Vagina (tissue), 2 donors: Measurements from ENCODE around the gene BTAF1. TPM values are rescaled to one million over a fixed set of nuclear protein-coding genes. Genes with fewer than 3 reads are reported as not detected.

Experiments used
- DNase-seq, 2 donors: peaks; one replicate each; pipeline ENCODE4 v3.0.0-alpha.2; 2017; ENCODE audit errors: extremely low spot score in 2 of 2
- H3K27ac ChIP-seq: fragments of 200-600 bp; sonication (generic); one replicate; pipeline ENCODE4 v1.5.1; 2019
- H3K27me3 ChIP-seq: fragments of 200-600 bp; sonication (generic); one replicate; pipeline ENCODE4 v1.5.1; 2019
- H3K36me3 ChIP-seq, 2 donors: fragments of 200-600 bp; sonication (generic); one replicate each; pipeline ENCODE4 v1.5.1; 2017 to 2019
- H3K4me1 ChIP-seq: fragments of 200-600 bp; sonication (generic); one replicate; pipeline ENCODE4 v1.5.1; 2019
- H3K4me3 ChIP-seq, 2 donors: fragments of 200-600 bp; sonication (generic); 1 replicate in 1 of 2; 2 replicates in 1 of 2; pipeline ENCODE4 v1.5.1; 2016 to 2019
- H3K9me3 ChIP-seq: fragments of 200-600 bp; sonication (generic); one replicate; pipeline ENCODE4 v1.5.1; 2019
- POLR2A ChIP-seq, 2 donors: fragments of 450-650 bp; IDR thresholded peaks; one replicate each; pipeline ENCODE4 v1.6.1; 2017; ENCODE audit warnings: antibody characterized with exemption in 2 of 2, mild to moderate bottlenecking in 2 of 2, moderate library complexity in 2 of 2
- POLR2AphosphoS5 ChIP-seq, 2 donors: sonication (generic); formaldehyde crosslinking; IDR thresholded peaks; one replicate each; pipeline ENCODE4 v1.9.0; 2017; ENCODE audit warnings: antibody characterized with exemption in 2 of 2, mild to moderate bottlenecking in 2 of 2, low read depth in 1 of 2; ENCODE audit not compliant: insufficient read depth in 1 of 2
- intact Hi-C: fragments of 100-400 bp; cut with DNase I; formaldehyde crosslinking; loops from one replicate; pipeline ENCODE4 v1.15.1; 2023
- total RNA-seq: library from RNA; depleted of rRNA; stranded (reverse); fragments of >200 nt; gene quantifications from one replicate; pipeline ENCODE4 v1.2.3, GENCODE V29; 2016
- TF ChIP-seq, protein P1 (sequence below), 3 experiments: fragments of 450-650 bp in 2 of 3; fragments of 200-600 bp in 1 of 3; sonication (generic) in 1 of 3; IDR thresholded peaks; one replicate each; pipeline ENCODE4 v1.5.1; 2017 to 2019; ENCODE audit warnings: antibody characterized with exemption in 3 of 3, mild to moderate bottlenecking in 2 of 3, moderate library complexity in 2 of 3

BTAF1 gene
- total RNA-seq, 1 donor from 2014 or later: 41.0 TPM

DNA sequence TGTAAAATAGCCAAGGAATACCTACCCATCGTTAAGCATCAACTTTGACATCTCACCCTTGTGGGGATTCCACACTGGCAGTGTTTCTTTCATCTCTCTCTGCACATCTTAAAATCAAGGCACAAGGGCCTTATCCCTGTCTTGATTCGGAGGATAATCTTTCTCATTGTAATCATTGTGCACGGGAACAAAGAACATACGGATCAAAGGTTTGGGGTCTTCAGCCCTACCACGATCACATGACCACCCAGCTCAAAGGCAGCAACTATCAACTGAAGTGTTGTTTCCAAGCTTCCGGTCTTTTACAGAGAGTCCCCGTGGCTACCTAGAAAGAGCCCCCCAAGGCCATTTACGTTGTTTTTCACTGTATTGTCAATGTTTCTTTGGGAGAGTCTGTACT lies 26.1 kb upstream of the BTAF1 start:
- H3K27ac ChIP-seq: no peak overlapping the region
- DNase-seq: no peak
- no peaks in the 10 kb centered on the region for H3K4me1 ChIP-seq
- no peaks in the 10 kb centered on the region for H3K27me3 ChIP-seq
- H3K4me3 ChIP-seq: no peak overlapping the region
- no peaks in the 10 kb centered on the region for H3K9me3 ChIP-seq
- intact Hi-C loops: no loop called here
- TF ChIP-seq POLR2A (IDR thresholded peaks at IDR 0.05) (no peak), POLR2AphosphoS5 (IDR thresholded peaks at IDR 0.05; ENCODE audit: insufficient read depth in 1 of 2, low read depth in 1 of 2) (no peak)
- TF ChIP-seq, protein P1, sequence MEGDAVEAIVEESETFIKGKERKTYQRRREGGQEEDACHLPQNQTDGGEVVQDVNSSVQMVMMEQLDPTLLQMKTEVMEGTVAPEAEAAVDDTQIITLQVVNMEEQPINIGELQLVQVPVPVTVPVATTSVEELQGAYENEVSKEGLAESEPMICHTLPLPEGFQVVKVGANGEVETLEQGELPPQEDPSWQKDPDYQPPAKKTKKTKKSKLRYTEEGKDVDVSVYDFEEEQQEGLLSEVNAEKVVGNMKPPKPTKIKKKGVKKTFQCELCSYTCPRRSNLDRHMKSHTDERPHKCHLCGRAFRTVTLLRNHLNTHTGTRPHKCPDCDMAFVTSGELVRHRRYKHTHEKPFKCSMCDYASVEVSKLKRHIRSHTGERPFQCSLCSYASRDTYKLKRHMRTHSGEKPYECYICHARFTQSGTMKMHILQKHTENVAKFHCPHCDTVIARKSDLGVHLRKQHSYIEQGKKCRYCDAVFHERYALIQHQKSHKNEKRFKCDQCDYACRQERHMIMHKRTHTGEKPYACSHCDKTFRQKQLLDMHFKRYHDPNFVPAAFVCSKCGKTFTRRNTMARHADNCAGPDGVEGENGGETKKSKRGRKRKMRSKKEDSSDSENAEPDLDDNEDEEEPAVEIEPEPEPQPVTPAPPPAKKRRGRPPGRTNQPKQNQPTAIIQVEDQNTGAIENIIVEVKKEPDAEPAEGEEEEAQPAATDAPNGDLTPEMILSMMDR (IDR thresholded peaks at IDR 0.05): no peak
- no peaks in the 10 kb centered on the region for H3K36me3 ChIP-seq

DNA sequence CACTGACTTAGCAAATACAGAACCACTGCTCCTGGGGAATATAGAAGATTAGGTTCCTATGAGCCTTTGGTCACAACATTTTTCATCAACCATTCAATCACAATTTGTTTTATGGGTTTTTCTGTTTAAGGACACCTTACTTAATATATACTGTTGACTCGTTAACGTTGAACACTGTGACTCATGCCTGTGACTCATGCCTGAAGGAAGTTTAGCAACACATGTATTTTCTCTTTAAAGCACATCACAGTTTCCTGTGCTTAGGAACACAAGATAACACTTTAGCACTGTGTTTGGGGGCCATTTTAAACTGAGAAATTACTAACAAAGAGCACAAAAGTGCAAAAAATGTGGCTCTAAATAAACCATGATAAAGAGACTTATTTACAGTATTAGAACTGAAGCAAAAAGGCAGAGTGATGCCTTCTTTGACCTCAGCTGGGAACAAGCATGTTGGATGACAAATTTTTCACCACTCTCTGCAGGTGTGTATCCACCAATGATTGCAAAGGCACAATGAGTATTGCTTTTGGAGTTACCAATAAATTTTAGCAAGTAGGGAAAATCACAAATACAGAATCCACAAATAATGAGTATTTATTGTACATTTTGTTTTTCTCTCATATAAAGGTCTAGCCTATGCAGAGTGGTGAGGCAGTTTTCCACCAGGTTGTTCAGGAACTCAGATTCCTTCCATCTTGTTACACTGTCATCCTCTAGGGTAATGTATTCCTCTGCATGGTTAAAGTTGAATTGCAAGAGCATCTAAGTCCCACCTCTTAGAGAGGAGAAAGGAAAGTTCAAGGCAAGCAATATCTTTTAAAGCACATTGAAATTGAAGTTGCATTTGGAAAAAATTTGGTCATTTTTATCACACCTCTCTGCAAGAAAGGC lies 21.5 kb upstream of the BTAF1 start:
- no peaks in the 10 kb centered on the region for H3K27me3 ChIP-seq
- no peak for TF ChIP-seq POLR2A (IDR thresholded peaks at IDR 0.05)
- TF ChIP-seq POLR2AphosphoS5 (IDR thresholded peaks at IDR 0.05; ENCODE audit: insufficient read depth in 1 of 2, low read depth in 1 of 2): peak in 1 of 2 donors; percentile 78
- no peak for DNase-seq
- H3K4me1 ChIP-seq: peaks cover 1% of the 10 kb centered on the region
- intact Hi-C loops: loop anchor here (5.0 kb wide), 1 partner anchor 1540 kb away; no protein-coding TSS in a partner anchor
- H3K4me3 ChIP-seq: no peak overlapping the region
- H3K9me3 ChIP-seq: no peaks in the 10 kb centered on the region
- H3K27ac ChIP-seq: no peak overlapping the region
- no peaks in the 10 kb centered on the region for H3K36me3 ChIP-seq

DNA sequence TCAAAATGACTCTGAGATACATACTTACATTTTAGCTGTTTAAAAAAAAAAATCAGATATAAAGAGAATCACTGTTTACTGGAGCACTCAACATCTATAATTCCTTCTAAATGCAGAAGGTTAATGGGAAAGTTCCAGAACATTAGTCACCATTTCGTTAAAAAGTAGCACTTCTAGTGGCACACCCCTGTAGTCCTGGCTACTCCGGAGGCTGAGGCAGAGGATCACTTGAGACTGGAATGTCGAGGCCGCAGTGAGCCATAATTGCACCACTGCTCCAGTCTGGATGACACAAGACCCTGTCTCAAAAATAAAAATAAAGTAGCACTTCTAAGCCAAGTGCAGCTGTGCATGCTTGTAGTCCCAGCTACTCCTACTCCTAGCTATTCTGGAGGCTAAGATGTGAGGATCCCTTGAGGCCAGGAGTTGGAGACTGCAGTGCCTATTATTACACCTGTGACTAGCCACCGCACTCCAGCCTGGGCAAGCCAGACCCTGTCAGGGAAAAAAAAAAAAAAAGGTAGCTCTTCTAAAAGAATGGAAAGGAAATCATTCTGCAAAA lies 16.5 kb upstream of the BTAF1 start:
- TF ChIP-seq, protein P1 (IDR thresholded peaks at IDR 0.05): no peak
- no peak for TF ChIP-seq POLR2AphosphoS5 (IDR thresholded peaks at IDR 0.05; ENCODE audit: insufficient read depth in 1 of 2, low read depth in 1 of 2)
- no peak for TF ChIP-seq POLR2A (IDR thresholded peaks at IDR 0.05)
- H3K4me3 ChIP-seq: no peak overlapping the region
- H3K36me3 ChIP-seq: no peaks in the 10 kb centered on the region
- peaks cover 23% of the 10 kb centered on the region for H3K4me1 ChIP-seq
- H3K27ac ChIP-seq: no peak overlapping the region
- intact Hi-C loops: no loop called here
- no peaks in the 10 kb centered on the region for H3K27me3 ChIP-seq
- no peak for DNase-seq
- no peaks in the 10 kb centered on the region for H3K9me3 ChIP-seq

DNA sequence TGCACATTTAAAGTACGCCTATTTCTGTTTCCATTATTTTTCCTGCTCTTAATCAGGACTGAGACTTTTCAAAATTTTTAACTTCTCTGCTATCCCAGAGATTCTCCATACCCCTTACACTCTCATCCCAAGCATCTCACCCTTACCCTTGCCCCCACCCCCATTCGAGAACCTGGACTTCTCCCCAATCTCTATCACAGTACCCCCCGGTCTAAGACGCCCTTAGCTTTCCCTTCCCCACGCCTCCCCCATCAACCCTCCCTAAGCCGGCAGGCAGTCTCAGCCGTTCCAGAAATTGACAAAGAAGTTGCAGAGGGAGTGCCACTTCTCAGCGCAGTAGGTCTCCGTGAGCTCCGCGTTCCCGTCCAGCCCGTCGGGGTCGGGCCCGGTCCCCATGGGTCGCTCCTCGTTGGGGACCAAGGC lies 15.6 kb upstream of the BTAF1 start:
- Histone ChIP-seq H3K9me3 (no peaks in the 10 kb centered on the region), H3K4me3 (peak overlapping the region; percentile 58 to 65), H3K36me3 (no peaks in the 10 kb centered on the region), H3K27ac (peak overlapping the region; percentile 64), H3K4me1 (peaks cover 23% of the 10 kb centered on the region), H3K27me3 (no peaks in the 10 kb centered on the region)
- no peak for TF ChIP-seq POLR2A (IDR thresholded peaks at IDR 0.05)
- no peak for TF ChIP-seq POLR2AphosphoS5 (IDR thresholded peaks at IDR 0.05; ENCODE audit: insufficient read depth in 1 of 2, low read depth in 1 of 2)
- TF ChIP-seq, protein P1 (IDR thresholded peaks at IDR 0.05): no peak
- intact Hi-C loops: no loop called here
- DNase-seq: no peak

DNA sequence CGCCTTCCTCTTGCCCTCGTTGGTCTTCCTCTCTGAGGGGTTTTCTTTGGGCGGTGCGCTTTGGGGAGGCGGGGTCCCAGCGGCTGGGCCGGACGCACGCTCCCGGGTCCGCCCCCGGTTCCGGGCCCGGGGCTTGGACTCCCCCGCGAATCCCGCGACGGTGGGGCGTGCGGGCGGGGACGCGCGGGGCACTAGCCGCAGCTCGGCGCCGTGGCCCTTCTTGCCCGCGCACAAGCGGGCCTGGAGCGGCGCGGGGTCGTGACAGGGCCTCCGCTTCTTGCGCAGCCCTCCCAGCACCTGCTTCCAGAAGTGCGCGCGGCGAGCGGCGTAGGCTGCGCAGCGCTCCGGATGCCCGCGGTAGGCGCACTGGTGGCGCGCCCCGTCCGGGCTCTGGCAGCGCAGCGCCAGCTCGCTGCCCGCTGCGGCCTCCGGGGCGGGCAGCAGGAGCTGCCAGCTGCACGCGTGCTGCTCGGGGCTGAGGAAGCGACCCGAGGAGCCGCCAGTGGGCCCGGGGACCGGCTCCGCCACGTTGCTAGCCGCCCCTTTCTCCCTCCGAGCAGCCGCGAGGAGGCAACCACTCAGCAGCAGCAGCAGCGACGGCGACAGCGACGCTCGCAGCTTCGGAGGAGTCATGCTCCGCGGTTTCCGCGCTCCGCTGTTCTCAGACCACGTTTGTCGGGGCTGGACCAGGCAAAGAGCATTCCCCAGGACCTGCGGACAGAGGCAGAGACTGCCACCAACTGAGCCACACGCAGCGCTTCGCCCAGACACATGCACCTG lies 15.0 kb upstream of the BTAF1 start:
- DNase-seq: no peak
- Histone ChIP-seq H3K27me3 (no peaks in the 10 kb centered on the region), H3K36me3 (no peaks in the 10 kb centered on the region), H3K9me3 (no peaks in the 10 kb centered on the region), H3K4me1 (peaks cover 23% of the 10 kb centered on the region), H3K27ac (peak overlapping the region; percentile 64), H3K4me3 (peak overlapping the region; percentile 58 to 65)
- TF ChIP-seq POLR2A (IDR thresholded peaks at IDR 0.05): no peak
- TF ChIP-seq, protein P1 (IDR thresholded peaks at IDR 0.05): peak in 1 of 3 experiments; percentile 6
- intact Hi-C loops: no loop called here
